ENCODE data around the gene CACNA1A.
"Not testable (repeated sequence)": the region's sequence is repeated elsewhere in the genome, so short reads cannot be mapped to it uniquely, and the experiment has no call there.

Gene CACNA1A

GRCh38 chr19:13229246-13229645 lies 277.0 kb downstream of the CACNA1A start:
- no peak for DNase-seq (ENCODE audit: low read depth)

- DNase-seq (ENCODE audit: low read depth), result no peak
Measured at GRCh38 chr19:13228561-13228960, 277.7 kb downstream of the CACNA1A start.

- no peak for DNase-seq (ENCODE audit: low read depth)
Measured at GRCh38 chr19:13226983-13227382, 279.3 kb downstream of the CACNA1A start.

DNA sequence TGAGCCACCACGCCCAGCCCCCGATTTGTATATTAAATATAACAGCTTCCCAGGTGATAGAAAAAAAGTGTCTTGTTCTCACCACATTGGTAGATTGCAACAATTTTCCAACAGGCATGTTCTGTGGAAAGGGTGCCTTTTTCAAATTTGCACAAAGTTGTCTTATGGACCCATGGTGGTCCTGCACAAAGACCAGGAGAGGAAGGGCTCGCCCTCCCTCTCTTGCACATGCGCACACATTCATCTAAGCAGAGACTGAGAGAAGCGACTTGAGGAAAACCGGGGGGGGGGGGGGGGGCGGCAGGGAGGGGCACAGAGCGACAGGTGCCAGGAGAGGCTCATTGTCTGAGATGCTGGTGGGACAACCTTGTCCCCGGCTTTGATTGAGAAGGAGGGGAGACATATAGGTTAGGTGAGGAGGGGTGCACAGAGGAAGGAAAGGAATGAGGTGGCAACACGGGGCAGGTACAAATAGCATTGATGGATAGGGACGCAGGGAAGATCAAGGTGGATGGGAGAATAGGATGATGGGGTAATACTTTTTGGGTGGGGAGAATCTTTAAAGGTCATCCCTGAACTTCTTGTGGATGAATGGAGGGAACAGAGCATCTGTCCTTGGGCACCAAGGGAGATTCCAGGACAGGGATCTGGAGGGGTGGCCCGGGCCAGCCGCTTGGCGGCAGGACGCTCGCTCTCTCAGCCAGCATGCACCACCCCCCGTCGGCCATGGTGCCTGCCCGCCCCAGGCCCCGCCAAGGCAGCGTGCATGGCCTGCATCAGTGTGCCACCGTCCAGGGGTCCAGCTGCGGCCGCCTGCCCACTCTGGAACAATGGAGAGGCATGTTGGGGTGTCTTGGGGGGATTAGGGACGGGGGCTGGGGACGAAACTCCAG lies 280.1 kb downstream of the CACNA1A start:
- no peak for DNase-seq (ENCODE audit: low read depth)

DNA sequence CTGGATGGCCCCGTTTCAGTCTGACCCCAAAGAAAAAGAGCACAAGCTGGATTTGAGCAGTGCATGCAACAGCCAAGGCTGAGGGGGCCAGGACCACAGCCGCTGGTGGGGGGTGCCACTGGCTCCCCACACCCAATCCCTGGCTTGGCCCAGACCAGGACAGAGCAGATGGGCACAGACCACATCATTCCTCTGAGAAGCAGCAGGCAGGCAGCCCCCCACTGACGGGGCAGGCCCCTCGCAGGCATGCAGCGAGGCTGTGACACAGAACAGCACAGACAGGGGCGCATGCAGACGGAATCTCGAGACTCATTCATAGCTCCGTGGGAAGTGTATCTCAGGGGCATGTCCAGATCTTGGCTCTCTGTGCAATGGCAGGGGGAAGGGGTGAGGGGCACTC lies 281.2 kb downstream of the CACNA1A start:
- DNase-seq (ENCODE audit: low read depth), result no peak

- DNase-seq (ENCODE audit: low read depth), result no peak
Measured at GRCh38 chr19:13220847-13221246, 285.4 kb downstream of the CACNA1A start.

DNA sequence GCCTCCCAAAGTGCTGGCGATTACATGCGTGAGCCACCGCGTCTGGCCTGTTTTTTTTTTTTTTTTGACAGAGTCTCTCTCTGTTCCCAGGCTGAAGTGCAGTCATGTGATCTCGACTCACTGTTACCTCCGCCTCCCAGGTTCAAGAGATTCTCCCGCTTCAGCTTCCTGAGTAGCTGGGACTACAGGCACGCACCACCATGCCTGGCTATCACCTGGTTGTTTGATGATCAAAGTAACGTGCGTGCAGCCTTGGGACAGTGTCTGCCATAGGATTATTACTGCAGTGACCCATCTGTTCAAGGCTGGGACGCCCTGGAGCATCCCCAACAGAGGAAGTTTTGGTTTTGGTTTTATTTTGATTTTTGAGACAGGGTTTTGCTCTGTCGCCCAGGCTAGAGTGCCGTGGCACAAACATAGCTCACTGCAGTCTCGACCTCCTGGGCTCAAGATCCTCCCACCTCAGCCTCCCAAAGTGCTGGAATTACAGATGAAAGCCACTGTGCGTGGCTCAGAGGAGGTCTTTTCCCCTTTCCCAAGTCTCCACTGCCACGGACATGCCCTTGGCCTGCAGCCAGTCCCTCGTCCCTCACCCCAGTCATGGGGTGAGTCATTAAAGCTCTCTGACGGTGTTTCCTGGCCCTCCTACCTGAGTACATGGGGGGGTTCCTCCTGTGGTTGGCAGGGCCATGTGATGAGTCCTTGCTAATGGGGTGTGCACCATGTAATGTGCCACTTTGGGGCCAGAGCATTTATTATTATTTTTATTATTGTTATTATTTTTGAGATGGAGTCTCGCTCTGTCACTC lies 290.5 kb downstream of the CACNA1A start:
- DNase-seq (ENCODE audit: low read depth), result no peak

DNA sequence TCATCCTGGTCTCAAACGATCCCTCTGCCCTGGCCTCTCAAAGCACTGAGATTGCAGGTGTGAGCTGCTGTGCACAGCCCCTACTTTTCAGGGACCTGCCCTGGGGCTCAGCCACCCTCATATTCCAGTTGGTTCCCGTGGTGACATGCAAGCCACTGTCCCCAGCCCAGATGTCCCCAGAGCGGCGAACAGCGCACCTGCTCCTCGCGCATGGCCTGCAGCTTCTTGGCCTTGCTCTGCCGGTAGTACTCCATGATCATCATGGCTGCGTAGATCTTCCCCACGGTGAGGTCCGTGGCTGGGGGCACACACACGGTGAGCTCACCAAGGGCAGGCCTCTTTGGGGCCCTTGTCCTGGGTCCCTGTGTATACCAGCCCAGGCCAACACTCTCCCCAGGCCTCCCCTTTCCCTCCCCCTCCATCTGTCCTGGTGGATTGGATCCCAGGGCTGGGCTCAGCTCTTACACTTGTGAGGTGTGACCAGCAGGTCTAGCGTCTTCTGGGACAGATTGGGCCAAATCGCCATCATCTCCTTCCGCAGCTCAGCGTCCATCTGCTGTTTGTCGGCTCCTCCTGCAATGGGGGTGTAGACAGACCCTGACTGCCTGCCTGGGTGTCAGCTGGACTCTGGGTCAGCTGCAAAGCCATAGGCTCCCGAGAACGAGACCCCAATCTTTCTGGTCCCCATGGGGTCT lies 292.1 kb downstream of the CACNA1A start:
- no peak for DNase-seq (ENCODE audit: low read depth)

DNA sequence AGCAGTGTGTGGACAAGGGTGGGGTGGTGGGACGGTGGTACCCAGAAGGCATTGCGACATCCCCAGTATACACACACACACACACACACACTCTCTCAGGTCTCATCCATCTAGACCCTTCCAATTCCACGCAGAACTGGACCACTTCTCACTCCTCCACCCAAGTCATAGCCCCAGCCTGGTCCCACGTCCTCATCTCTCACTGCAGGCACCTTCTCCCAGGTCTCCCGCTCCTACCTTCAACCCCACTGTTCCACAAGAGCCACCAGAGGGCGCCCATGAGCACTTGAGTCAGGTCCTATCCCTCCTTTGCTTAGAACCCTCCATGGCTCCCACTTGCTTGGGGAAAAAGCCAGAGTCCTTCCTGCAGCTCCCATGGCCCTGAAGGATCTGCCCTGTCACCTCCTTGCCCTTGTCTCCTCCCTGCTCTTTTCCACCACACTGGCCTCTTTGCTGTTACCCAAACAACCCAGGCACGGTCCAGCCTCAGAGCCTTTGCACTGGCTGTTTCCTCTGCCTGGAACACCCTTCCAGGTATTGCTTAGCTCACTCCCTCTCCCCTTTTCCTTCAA lies 293.4 kb downstream of the CACNA1A start:
- DNase-seq (ENCODE audit: low read depth), result peak; percentile 10

- DNase-seq (ENCODE audit: low read depth), result no peak
Measured at GRCh38 chr19:13211426-13212308, 294.6 kb downstream of the CACNA1A start.

DNA sequence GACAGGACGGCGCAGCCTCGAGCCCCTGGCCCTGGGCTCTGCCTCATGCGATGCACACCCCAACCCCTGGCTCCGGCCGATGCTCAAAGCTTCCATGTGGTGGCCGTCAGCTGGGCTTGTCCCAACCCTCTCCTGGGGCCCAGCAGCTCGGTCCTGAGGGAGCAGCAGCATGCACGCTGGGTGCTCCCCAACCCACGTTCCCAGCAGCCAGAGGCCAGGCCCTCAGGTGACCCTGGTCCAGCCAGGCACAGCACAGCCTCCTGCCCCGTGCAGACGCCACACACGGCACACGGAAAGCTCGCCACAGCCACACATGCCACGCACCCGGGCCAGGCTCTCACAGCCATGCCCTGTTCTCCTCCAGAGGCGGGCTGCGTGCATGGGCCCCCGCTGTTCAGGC lies 295.3 kb downstream of the CACNA1A start:
- no peak for DNase-seq (ENCODE audit: low read depth)

DNA sequence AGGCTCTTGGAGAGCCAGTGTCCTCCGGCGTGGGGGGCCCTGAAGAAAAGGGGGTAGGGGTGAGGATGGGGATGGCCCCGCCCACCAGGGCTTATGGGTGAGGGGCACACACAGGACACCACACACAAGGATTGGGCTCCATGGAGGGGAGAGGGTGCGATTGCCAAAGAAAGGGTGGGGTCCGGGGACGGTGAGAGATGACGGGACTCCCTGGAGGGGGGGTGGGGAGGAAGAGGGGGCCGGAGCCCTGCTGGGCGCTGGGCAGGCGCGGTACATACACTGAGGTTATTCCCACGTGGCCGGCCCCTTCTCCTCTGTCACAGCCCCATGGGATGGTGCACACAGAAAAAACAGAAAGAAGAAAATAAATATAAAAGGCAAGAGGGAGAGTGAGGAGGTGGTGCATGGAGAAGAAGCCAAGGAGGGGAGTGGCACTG lies 295.9 kb downstream of the CACNA1A start:
- DNase-seq (ENCODE audit: low read depth), result no peak

DNA sequence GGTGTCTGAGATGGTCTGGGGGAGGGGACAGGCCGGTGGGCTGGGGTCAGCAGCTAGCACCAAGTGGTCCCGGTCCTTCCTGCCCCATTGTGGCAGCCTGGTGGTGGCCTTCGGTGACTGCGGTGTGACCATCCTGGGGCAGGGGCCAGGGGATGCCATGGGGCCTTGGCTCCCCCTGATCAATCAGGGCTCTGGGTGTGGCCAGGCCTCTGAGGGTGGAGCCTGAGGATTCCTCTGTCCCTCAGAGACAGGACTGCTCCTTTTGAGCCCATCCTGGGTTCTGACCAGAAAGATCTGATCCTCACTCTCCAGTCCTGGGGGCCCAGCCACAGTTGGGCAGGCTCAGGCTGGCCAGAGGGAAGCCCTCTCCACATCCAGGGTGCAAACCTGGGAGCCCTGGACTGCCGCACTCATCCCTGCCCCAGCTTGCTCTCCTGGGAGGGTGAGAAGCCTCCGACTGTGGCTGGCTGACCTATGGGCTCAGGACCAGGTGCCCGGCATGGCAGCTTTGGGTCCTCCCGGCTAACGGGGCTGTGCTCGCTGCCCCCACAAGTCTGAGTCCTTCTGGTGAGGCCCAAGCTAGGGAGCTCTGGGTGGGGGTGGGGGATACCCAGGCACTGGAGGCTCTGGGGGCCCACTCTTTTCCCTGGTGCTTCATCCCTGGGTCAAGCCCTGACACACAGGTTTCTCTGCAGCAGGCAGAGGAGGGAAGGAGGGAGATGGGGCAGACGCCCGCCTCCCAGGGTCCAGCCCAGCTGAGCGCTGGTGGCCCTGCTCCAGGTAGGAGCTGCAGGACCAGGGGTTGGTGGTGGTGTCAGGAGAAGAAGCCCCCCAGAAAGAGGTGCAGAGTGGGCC lies 296.6 kb downstream of the CACNA1A start:
- DNase-seq (ENCODE audit: low read depth), result no peak

DNA sequence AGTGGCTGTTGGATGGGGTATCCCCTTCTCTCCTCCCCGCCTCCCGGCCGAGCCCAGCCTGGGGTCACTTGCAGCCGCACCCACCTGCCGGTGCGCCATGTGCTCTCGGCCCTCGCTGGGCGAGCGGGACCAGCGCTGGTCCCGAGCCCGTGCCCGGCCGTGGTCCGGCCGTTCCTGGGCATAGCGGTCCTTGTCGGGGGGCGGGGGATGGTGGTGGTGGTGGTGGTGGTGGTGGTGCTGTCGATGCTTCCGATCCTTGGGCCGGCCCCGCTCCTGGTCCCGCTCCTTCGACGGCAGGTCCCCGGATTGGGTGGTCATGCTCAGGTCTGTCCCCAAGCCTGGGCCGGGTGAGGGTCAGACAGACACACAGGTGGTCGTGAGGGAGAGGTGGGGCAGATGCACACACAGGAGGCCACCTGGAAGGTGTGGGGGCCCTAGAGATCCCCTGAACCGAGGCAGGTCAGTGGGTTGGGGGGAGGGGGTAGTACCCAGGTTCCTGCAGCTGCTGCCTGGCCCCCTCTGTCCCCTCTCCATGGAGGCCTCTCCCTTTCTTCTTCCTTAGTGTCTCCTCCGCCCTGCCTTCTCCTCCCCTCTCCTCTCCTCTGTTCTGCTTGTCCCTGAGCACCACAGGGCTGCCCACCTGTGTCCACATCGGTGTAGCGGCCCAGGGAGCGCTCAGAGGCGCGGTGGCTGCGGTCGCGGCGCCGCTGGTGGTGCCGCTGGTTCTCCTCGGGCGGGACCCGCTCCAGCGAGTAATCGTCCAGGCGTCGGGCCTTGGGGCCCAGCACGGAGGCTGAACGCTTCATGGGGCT lies 297.4 kb downstream of the CACNA1A start:
- no peak for DNase-seq (ENCODE audit: low read depth)

GRCh38 chr19:13207846-13208671 lies 298.2 kb downstream of the CACNA1A start:
- DNase-seq (ENCODE audit: low read depth), result peak; percentile 25

DNA sequence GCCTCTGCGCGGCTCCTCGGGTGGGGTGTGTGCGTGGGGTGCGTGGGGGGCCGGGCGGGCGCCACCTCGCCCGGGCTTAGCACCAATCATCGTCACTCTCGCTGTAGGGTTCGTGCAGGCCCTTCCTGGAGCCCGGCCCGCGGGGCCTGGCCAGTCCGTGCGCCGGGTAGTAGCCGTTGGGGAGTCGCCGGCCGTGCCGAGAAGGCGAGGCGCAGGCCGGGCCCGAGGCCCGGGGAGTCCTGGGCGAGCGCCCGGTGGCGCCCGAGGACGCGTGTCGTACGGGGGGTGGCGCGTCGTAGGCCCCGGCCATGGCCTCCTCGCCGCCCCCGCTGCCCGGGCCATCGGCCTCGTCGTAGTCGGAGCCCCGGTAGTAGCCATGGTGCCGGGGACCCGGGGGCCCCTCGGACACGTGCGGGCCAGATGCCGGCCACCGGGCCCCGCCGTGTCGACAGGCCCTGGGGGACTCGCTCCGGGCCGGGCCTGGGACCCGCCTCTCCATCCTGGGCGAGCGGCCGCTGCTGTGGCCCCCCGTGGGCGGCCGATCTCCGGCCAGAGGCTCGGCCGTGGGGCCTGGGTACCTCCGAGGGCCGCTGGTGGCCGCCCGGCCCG lies 298.9 kb downstream of the CACNA1A start:
- DNase-seq (ENCODE audit: low read depth), result no peak

GRCh38 chr19:13206587-13206986 lies 299.7 kb downstream of the CACNA1A start:
- no peak for DNase-seq (ENCODE audit: low read depth)

GRCh38 chr19:13202112-13202511 lies 304.2 kb downstream of the CACNA1A start:
- DNase-seq (ENCODE audit: low read depth), result not testable (repeated sequence)

Data from HS-5 (cell line).